Tibial artery (tissue), 4 donors: ENCODE measurements around the gene LCN6.

Source experiments
- DNase-seq, 2 donors: peaks; one replicate each; pipeline ENCODE4 v3.0.0-alpha.2; 2019
- H3K27ac ChIP-seq, 2 donors: fragments of 200-600 bp; sonication (generic) in 1 of 2; 1 replicate in 1 of 2; 2 replicates in 1 of 2; pipeline ENCODE4 v1.5.1; 2018 to 2019; ENCODE audit warnings: mild to moderate bottlenecking in 1 of 2
- H3K27me3 ChIP-seq, 2 donors: fragments of 200-600 bp; sonication (generic) in 1 of 2; one replicate each; pipeline versions ENCODE4 v1.5.1 to v1.6.0; 2016 to 2019
- H3K36me3 ChIP-seq, 3 donors: fragments of 200-600 bp; sonication (generic) in 2 of 3; one replicate each; pipeline ENCODE4 v1.5.1; 2016 to 2019; ENCODE audit warnings: mild to moderate bottlenecking in 2 of 3
- H3K4me1 ChIP-seq, 4 donors: fragments of 200-600 bp; sonication (generic) in 2 of 4; 1 replicate in 3 of 4; 2 replicates in 1 of 4; pipeline ENCODE4 v1.5.1; 2016 to 2019
- H3K4me3 ChIP-seq, 2 donors: fragments of 200-600 bp; sonication (generic) in 1 of 2; 1 replicate in 1 of 2; 2 replicates in 1 of 2; pipeline ENCODE4 v1.5.1; 2018 to 2019; ENCODE audit warnings: mild to moderate bottlenecking in 2 of 2
- H3K9me3 ChIP-seq, 3 donors: fragments of 200-600 bp; sonication (generic) in 1 of 3; one replicate each; pipeline ENCODE4 v1.5.1; 2016 to 2019
- CTCF ChIP-seq, 2 experiments: fragments of 200-600 bp in 1 of 2; fragments of 450-650 bp in 1 of 2; IDR thresholded peaks; one replicate each; pipeline ENCODE4 v1.5.1; 2017 to 2019; ENCODE audit warnings: antibody characterized with exemption in 2 of 2, mild to moderate bottlenecking in 1 of 2, moderate library complexity in 1 of 2
- intact Hi-C: fragments of 100-400 bp; cut with DNase I; formaldehyde crosslinking; loops from one replicate; pipeline ENCODE4 v1.15.0; 2023; ENCODE audit warnings: low total_unique reads

Gene LCN6

DNA sequence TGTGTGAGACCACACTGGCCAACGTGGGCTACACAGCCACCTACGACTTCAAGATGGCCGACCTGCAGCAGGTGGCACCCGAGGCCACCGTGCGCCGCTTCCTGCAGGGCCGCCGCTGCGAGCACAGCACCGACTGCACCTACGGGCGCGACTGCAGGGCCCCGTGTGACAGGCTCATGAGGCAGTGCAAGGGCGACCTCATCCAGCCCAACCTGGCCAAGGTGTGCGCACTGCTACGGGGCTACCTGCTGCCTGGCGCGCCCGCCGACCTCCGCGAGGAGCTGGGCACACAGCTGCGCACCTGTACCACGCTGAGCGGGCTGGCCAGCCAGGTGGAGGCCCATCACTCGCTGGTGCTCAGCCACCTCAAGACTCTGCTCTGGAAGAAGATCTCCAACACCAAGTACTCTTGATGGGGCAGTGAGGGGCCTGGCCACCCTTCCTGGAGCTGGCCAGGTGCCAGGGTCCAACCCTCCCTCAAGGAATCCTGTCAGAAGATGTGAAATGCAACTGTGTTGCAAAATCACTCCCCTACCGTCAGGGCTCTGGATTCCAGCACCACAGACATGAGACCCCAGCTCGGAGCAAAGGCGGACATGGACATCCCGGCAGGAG is 24.9 kb downstream of the LCN6 start:
- Histone ChIP-seq H3K9me3 (no peaks in the 10 kb centered on the region), H3K36me3 (peaks cover 35 to 62% (median 53%) of the 10 kb centered on the region in 3 donors), H3K27me3 (peaks cover 0 to 12% of the 10 kb centered on the region in 2 donors), H3K27ac (no peak overlapping the region), H3K4me3 (no peak overlapping the region), H3K4me1 (peaks cover 0 to 43% (median 32%) of the 10 kb centered on the region in 4 donors)
- intact Hi-C loops: no loop called here
- DNase-seq: peak in 1 of 2 donors; percentile 53
- TF ChIP-seq CTCF (IDR thresholded peaks at IDR 0.05): no peak

DNA sequence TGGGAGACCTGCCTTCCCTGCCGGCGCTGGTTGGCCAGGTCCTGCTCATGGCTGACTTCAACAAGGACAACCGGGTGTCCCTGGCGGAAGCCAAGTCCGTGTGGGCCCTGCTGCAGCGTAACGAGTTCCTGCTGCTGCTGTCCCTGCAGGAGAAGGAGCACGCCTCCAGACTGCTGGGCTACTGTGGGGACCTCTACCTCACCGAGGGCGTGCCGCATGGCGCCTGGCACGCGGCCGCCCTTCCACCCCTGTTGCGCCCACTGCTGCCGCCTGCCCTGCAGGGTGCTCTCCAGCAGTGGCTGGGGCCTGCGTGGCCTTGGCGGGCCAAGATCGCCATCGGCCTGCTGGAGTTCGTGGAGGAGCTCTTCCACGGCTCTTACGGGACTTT is 25.4 kb downstream of the LCN6 start:
- H3K27me3 ChIP-seq: peaks cover 0 to 13% of the 10 kb centered on the region in 2 donors
- no peak overlapping the region for H3K4me3 ChIP-seq
- no peak for TF ChIP-seq CTCF (IDR thresholded peaks at IDR 0.05)
- intact Hi-C loops: no loop called here
- H3K36me3 ChIP-seq: peaks cover 35 to 62% (median 53%) of the 10 kb centered on the region in 3 donors
- H3K9me3 ChIP-seq: no peaks in the 10 kb centered on the region
- peaks cover 0 to 38% (median 30%) of the 10 kb centered on the region in 4 donors for H3K4me1 ChIP-seq
- no peak for DNase-seq
- no peak overlapping the region for H3K27ac ChIP-seq

DNA sequence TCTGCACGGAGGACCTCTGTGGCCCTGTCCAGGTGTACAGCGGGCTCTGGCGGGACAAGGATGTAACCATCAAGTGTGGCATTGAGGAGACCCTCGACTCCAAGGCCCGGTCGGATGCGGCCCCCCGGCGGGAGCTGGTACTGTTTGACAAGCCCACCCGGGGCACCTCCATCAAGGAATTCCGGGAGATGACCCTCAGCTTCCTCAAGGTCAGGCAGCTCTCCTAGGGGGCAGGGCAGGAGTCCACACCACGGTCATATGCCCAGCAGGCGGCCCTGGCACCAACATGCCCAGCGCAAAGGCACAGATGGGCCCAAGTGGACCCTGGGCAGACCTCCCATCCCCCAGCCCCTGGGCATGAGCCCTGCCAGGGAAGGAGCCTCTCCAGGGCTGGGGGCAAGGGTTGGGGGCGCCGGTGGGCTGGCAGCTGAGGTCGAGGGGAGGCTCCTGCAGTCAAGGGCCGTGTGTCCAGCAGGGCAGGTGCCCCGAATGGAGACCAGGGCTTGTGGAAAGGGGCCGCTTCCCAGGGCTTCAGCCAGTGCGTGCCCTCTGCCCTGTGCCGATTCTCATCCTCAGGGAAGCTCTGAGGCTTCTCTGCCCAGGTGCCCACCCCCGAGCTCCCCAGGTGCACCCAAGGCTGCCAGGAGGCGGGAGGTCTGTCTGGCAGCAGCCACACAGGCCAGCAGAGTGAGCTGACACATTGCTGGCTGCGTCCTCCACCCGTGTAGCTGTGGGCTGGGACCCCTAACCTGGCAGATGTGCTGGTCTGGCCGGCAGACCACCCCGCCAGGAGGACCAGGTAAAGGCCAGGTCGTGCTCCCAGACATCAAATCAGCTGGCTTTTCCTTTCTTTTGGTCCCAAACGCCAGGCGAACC is 26.0 kb downstream of the LCN6 start:
- Histone ChIP-seq H3K27ac (no peak overlapping the region), H3K36me3 (peaks cover 35 to 62% (median 53%) of the 10 kb centered on the region in 3 donors), H3K27me3 (peaks cover 0 to 19% of the 10 kb centered on the region in 2 donors), H3K9me3 (no peaks in the 10 kb centered on the region), H3K4me3 (no peak overlapping the region), H3K4me1 (peaks cover 0 to 36% (median 27%) of the 10 kb centered on the region in 4 donors)
- intact Hi-C loops: no loop called here
- DNase-seq: no peak
- TF ChIP-seq CTCF (IDR thresholded peaks at IDR 0.05): no peak

DNA sequence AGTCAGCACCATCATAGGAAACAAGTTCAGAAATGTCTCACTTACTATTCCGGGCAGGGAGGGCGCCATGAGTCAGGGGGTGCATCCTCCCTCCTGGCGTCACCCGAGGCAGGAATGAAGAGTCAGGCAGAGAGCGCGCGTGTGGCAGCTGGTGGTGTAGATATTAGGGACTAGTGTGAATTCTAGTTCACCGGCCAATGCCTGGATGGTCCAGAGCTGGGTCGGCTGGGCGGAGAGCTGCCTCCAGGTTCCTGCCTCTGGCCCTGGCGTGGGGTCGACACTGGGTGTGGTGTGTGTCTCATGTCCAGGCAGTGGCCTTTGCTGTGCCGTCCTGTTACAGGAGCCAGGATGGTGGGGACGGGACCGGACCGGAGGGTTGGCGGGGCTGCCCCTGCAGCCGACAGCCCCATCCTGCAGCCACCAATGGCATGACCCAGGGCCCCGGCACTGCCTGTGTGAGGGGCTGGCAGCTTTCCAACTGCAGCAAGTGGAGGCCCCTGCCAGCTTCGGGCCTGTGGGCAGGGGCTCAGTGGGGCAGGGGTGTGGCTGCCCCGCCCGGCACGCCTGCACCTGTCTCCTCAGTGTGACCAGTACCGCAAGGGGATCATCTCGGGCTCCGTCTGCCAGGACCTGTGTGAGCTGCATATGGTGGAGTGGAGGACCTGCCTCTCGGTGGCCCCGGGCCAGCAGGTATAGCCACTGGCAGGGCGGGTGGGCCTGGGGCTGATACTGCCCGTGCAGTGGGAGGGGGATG is 26.8 kb downstream of the LCN6 start:
- Histone ChIP-seq H3K27me3 (peaks cover 0 to 24% of the 10 kb centered on the region in 2 donors), H3K9me3 (no peaks in the 10 kb centered on the region), H3K4me1 (peaks cover 0 to 28% (median 19%) of the 10 kb centered on the region in 4 donors), H3K36me3 (peaks cover 35 to 60% (median 50%) of the 10 kb centered on the region in 3 donors), H3K4me3 (no peak overlapping the region), H3K27ac (no peak overlapping the region)
- intact Hi-C loops: no loop called here
- DNase-seq: no peak
- no peak for TF ChIP-seq CTCF (IDR thresholded peaks at IDR 0.05)

GRCh38 chr9:136720898-136721338 is 27.4 kb downstream of the LCN6 start:
- intact Hi-C loops: no loop called here
- Histone ChIP-seq H3K4me1 (peaks cover 0 to 22% (median 13%) of the 10 kb centered on the region in 4 donors), H3K9me3 (no peaks in the 10 kb centered on the region), H3K36me3 (peaks cover 33 to 54% (median 44%) of the 10 kb centered on the region in 3 donors), H3K27me3 (peaks cover 0 to 26% of the 10 kb centered on the region in 2 donors), H3K4me3 (no peak overlapping the region), H3K27ac (no peak overlapping the region)
- TF ChIP-seq CTCF (IDR thresholded peaks at IDR 0.05): no peak
- no peak for DNase-seq
